Measurements from ENCODE around the gene GGCX. TPM values are rescaled to one million over a fixed set of nuclear protein-coding genes. Genes with fewer than 3 reads are reported as not detected.
A peak's percentile ranks its signal among the peaks of the same experiment; 100 is the strongest.

Gene GGCX
- total and polyA plus RNA-seq, 2 of the 13 experiments (the other 11 are each of a cell fraction or from before 2014, with no cell fraction given), result 72.5 to 103 TPM

DNA sequence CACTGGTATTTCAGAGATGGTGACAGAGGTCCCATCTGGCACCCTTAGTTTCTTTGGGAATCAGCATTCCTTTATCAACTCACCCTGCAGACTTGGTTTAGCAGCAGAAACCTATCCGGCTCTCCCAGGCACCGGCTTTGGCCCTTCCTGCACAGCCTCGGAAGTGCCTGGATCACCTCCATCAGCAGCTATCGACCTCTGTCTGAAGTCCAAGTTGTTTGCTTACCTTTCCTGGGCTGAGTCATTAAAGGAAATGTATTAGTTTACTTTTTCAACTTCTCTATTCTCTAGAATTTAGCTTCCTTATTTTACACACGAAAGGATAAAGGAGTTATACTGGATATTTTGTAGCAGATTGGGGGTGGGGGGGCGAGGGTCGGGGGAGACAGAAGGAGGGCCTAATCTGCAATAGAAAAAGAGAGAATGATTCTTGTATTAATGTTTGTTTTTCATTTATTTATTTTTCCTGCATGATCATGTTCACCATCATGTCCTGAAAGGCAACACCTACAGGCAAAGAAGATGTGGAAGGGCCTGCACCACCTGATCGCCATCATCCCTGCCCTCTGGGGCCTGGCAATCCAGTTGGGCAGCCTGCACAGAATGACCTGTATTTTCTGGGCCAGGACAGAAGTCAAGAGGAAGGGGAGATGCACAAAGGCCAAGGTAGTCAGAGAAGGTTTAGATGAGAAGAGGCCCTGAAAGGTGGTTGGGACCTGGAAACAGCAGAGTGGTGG is 44.5 kb downstream of the GGCX start (continued):
- TF ChIP-seq PATZ1 (CRISPR knock-in tag; IDR thresholded peaks at IDR 0.05), result 0 out of 2 replicates have a peak, but pooled peaks have one; percentile 24
- TF ChIP-seq, protein P1, sequence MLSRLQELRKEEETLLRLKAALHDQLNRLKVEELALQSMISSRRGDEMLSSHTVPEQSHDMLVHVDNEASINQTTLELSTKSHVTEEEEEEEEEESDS (CRISPR knock-in tag; IDR thresholded peaks at IDR 0.05; ENCODE audit: borderline replicate concordance), result no peak
- no peak for TF ChIP-seq MLLT10 (CRISPR knock-in tag; IDR thresholded peaks at IDR 0.05)
- peak; percentile 67 for TF ChIP-seq FOXA3 (CRISPR knock-in tag; IDR thresholded peaks at IDR 0.05)
- TF ChIP-seq, protein P2, sequence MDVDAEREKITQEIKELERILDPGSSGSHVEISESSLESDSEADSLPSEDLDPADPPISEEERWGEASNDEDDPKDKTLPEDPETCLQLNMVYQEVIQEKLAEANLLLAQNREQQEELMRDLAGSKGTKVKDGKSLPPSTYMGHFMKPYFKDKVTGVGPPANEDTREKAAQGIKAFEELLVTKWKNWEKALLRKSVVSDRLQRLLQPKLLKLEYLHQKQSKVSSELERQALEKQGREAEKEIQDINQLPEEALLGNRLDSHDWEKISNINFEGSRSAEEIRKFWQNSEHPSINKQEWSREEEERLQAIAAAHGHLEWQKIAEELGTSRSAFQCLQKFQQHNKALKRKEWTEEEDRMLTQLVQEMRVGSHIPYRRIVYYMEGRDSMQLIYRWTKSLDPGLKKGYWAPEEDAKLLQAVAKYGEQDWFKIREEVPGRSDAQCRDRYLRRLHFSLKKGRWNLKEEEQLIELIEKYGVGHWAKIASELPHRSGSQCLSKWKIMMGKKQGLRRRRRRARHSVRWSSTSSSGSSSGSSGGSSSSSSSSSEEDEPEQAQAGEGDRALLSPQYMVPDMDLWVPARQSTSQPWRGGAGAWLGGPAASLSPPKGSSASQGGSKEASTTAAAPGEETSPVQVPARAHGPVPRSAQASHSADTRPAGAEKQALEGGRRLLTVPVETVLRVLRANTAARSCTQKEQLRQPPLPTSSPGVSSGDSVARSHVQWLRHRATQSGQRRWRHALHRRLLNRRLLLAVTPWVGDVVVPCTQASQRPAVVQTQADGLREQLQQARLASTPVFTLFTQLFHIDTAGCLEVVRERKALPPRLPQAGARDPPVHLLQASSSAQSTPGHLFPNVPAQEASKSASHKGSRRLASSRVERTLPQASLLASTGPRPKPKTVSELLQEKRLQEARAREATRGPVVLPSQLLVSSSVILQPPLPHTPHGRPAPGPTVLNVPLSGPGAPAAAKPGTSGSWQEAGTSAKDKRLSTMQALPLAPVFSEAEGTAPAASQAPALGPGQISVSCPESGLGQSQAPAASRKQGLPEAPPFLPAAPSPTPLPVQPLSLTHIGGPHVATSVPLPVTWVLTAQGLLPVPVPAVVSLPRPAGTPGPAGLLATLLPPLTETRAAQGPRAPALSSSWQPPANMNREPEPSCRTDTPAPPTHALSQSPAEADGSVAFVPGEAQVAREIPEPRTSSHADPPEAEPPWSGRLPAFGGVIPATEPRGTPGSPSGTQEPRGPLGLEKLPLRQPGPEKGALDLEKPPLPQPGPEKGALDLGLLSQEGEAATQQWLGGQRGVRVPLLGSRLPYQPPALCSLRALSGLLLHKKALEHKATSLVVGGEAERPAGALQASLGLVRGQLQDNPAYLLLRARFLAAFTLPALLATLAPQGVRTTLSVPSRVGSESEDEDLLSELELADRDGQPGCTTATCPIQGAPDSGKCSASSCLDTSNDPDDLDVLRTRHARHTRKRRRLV (CRISPR knock-in tag; IDR thresholded peaks at IDR 0.05), result no peak
- no peak for TF ChIP-seq MEIS1 (CRISPR knock-in tag; IDR thresholded peaks at IDR 0.05; ENCODE audit: borderline replicate concordance)
- TF ChIP-seq, protein P3, sequence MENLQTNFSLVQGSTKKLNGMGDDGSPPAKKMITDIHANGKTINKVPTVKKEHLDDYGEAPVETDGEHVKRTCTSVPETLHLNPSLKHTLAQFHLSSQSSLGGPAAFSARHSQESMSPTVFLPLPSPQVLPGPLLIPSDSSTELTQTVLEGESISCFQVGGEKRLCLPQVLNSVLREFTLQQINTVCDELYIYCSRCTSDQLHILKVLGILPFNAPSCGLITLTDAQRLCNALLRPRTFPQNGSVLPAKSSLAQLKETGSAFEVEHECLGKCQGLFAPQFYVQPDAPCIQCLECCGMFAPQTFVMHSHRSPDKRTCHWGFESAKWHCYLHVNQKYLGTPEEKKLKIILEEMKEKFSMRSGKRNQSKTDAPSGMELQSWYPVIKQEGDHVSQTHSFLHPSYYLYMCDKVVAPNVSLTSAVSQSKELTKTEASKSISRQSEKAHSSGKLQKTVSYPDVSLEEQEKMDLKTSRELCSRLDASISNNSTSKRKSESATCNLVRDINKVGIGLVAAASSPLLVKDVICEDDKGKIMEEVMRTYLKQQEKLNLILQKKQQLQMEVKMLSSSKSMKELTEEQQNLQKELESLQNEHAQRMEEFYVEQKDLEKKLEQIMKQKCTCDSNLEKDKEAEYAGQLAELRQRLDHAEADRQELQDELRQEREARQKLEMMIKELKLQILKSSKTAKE (CRISPR knock-in tag; IDR thresholded peaks at IDR 0.05; ENCODE audit: borderline replicate concordance), result peak; percentile 18; the same call in 1 of the 2 replicates
- no peak for TF ChIP-seq SOX13 (IDR thresholded peaks at IDR 0.05)
- TF ChIP-seq SOX13 (CRISPR knock-in tag; conservative IDR thresholded peaks at IDR 0.05 in 1 of 2, IDR thresholded peaks at IDR 0.05 in 1 of 2), result peak in 1 of 2 experiments; percentile 52; a peak in 1 of 4 replicates
- TF ChIP-seq PCBP2 (optimal IDR thresholded peaks at IDR 0.05; ENCODE audit: low read depth, low read length, poor library complexity, severe bottlenecking), result no peak
- TF ChIP-seq ETV5 (CRISPR knock-in tag; IDR thresholded peaks at IDR 0.05; ENCODE audit: borderline replicate concordance), result peak; percentile 95
- 0 out of 2 replicates have a peak, but pooled peaks have one; percentile 27 for TF ChIP-seq IRF2 (CRISPR knock-in tag; IDR thresholded peaks at IDR 0.05)
- TF ChIP-seq ZBTB25 (CRISPR knock-in tag; IDR thresholded peaks at IDR 0.05), result no peak
- TF ChIP-seq ZNF331 (CRISPR knock-in tag; IDR thresholded peaks at IDR 0.05), result peak; percentile 80
- TF ChIP-seq, protein P4, sequence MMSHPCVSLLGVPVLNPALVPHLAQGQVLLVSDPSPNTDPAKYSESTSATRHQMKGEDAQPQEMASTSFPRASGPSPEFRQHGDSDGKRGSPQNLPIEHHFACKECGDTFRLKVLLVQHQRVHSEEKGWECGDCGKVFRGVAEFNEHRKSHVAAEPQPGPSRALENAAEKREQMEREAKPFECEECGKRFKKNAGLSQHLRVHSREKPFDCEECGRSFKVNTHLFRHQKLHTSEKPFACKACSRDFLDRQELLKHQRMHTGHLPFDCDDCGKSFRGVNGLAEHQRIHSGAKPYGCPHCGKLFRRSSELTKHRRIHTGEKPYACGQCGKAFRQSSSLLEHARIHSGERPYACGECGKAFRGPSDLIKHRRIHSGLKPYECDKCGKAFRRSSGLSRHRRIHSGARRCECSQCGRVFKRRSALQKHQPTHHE (CRISPR knock-in tag; IDR thresholded peaks at IDR 0.05; ENCODE audit: borderline replicate concordance), result no peak

All from HepG2 (cell line).